Neuronal stem cell (in vitro differentiated cells): ENCODE measurements around the gene MMP10.

Experiments
- DNase-seq: peaks from one replicate; pipeline ENCODE4 v3.0.0-alpha.2; 2013; ENCODE audit warnings: low spot score
- H2AFZ ChIP-seq: one replicate; pipeline ENCODE4 v1.6.1; 2013; ENCODE audit warnings: mild to moderate bottlenecking, low read length, inconsistent platforms
- H2AK5ac ChIP-seq: 2 replicates; pipeline ENCODE4 v1.6.1; 2013; ENCODE audit warnings: low read depth, mild to moderate bottlenecking, inconsistent platforms, low read length, moderate library complexity, mixed read lengths
- H2BK120ac ChIP-seq: 2 replicates; pipeline ENCODE4 v1.6.1; 2013; ENCODE audit warnings: low read depth, mild to moderate bottlenecking, inconsistent platforms, low read length, moderate library complexity, mixed read lengths
- H2BK12ac ChIP-seq: one replicate; pipeline ENCODE4 v1.6.1; 2013; ENCODE audit warnings: low read length, inconsistent platforms
- H2BK15ac ChIP-seq: 2 replicates; pipeline ENCODE4 v1.6.1; 2013; ENCODE audit warnings: mild to moderate bottlenecking, low read length, inconsistent platforms, mixed read lengths
- H2BK5ac ChIP-seq: one replicate; pipeline ENCODE4 v1.6.1; 2013; ENCODE audit warnings: inconsistent platforms, mild to moderate bottlenecking, low read length, moderate library complexity
- H3K14ac ChIP-seq: one replicate; pipeline ENCODE4 v1.6.1; 2013; ENCODE audit warnings: low read length, inconsistent platforms
- H3K18ac ChIP-seq: 2 replicates; pipeline ENCODE4 v1.6.1; 2013; ENCODE audit warnings: low read length, inconsistent platforms
- H3K23ac ChIP-seq: 2 replicates; pipeline ENCODE4 v1.6.1; 2013; ENCODE audit warnings: low read depth, mild to moderate bottlenecking, mixed read lengths, low read length, inconsistent platforms; ENCODE audit not compliant: poor library complexity
- H3K27ac ChIP-seq: replicated peaks from 3 replicates; pipeline ENCODE4 v1.5.1; 2013; ENCODE audit warnings: low read length, inconsistent platforms
- H3K27me3 ChIP-seq, 3 experiments: 2 replicates each; pipeline ENCODE4 v1.6.1; 2013; ENCODE audit warnings: low read length in 3 of 3, mild to moderate bottlenecking in 2 of 3, inconsistent platforms in 1 of 3, low read depth in 1 of 3, mixed read lengths in 1 of 3, moderate library complexity in 1 of 3; ENCODE audit not compliant: control insufficient read depth in 3 of 3, insufficient read depth in 3 of 3
- H3K36me3 ChIP-seq, 2 donors: replicated peaks in 1 of 2; 2 replicates each; pipeline ENCODE4 v1.6.1; 2013; ENCODE audit warnings: low read length in 2 of 2; ENCODE audit not compliant: control insufficient read depth in 2 of 2, insufficient read depth in 2 of 2
- H3K4ac ChIP-seq: 2 replicates; pipeline ENCODE4 v1.6.1; 2013; ENCODE audit warnings: inconsistent platforms, mild to moderate bottlenecking, low read length, moderate library complexity
- H3K4me1 ChIP-seq, 2 donors: 1 replicate in 1 of 2; 2 replicates in 1 of 2; pipeline ENCODE4 v1.6.1; 2013; ENCODE audit warnings: low read length in 2 of 2, low read depth in 1 of 2; ENCODE audit not compliant: control insufficient read depth in 2 of 2, insufficient read depth in 1 of 2
- H3K4me2 ChIP-seq: one replicate; pipeline ENCODE4 v1.6.1; 2013; ENCODE audit warnings: mild to moderate bottlenecking, low read length, inconsistent platforms; ENCODE audit not compliant: insufficient read depth, poor library complexity, severe bottlenecking
- H3K4me3 ChIP-seq, 2 donors: 2 replicates each; pipeline ENCODE4 v1.5.1; 2013; ENCODE audit warnings: low read length in 2 of 2, mild to moderate bottlenecking in 2 of 2, inconsistent platforms in 1 of 2, moderate library complexity in 1 of 2
- H3K79me1 ChIP-seq: one replicate; pipeline ENCODE4 v1.6.1; 2013; ENCODE audit warnings: low read depth, mild to moderate bottlenecking, inconsistent platforms, low read length, moderate library complexity
- H3K9ac ChIP-seq: one replicate; pipeline ENCODE4 v1.6.1; 2013; ENCODE audit warnings: mild to moderate bottlenecking, low read depth, low read length, inconsistent platforms; ENCODE audit not compliant: poor library complexity
- H3K9me3 ChIP-seq, 2 donors: replicated peaks in 1 of 2; 2 replicates each; pipeline versions ENCODE3 to v1.6.1; 2013; ENCODE audit warnings: low read length in 2 of 2, mild to moderate bottlenecking in 2 of 2, inconsistent platforms in 1 of 2, low read depth in 1 of 2, mixed read lengths in 1 of 2, moderate library complexity in 1 of 2; ENCODE audit not compliant: control insufficient read depth in 2 of 2, insufficient read depth in 1 of 2
- H4K8ac ChIP-seq: one replicate; pipeline ENCODE4 v1.6.1; 2013; ENCODE audit warnings: low read depth, mild to moderate bottlenecking, inconsistent platforms, low read length, moderate library complexity
- H4K91ac ChIP-seq: one replicate; pipeline ENCODE4 v1.6.1; 2013; ENCODE audit warnings: low read length, low read depth, mild to moderate bottlenecking, inconsistent platforms; ENCODE audit not compliant: poor library complexity
- WGBS, 2 donors: extraction: QIAGEN DNeasy Blood & Tissue Kit; methylation state at CpG; one replicate each; pipeline ENCODE4 v1.1.7; 2013; ENCODE audit warnings: missing lambda C conversion rate in 2 of 2, mixed read lengths in 1 of 2; ENCODE audit not compliant: insufficient read length in 2 of 2, insufficient replicate concordance in 1 of 2; ENCODE audit errors: extremely low coverage in 2 of 2; 5-methylcytosine and 5-hydroxymethylcytosine counted together

MMP10 gene

DNA sequence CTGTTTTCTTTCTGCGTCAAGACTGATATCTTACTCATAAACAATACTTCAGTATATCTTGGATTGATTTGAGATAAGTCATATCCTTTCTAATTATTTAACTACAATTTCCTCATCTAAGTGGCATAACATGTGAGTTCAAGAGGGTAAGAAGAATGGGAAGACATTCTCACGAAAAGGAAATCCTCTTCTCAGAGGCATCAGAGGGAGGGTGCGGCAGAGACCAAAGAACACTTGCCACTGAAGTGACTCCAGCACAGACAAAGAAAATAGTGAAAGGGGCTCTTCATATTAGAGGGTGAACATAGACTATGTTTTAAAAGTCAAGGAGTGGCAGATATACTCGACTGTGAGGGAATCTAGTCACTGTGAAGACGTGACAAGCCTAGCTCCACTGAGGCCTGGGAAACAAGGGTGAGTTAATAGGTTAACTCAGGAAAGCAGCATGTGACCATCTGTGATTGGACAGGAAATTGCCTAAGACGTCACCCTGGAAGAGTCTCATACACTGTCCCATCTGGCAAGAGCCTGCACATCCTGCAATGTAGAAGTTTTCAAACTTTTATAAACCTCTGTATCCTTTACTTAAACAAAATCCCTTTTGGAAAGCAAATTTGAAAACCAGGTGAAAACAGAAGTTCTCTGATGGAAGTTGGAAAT is 19.4 kb upstream of the MMP10 start:
- Histone ChIP-seq H3K4ac (no peak overlapping the region), H3K14ac (no peak overlapping the region), H2BK12ac (no peak overlapping the region), H3K4me3 (no peak overlapping the region), H3K27me3 (no peaks in the 10 kb centered on the region), H3K18ac (no peak overlapping the region), H3K4me2 (no peak overlapping the region), H3K9me3 (no peaks in the 10 kb centered on the region), H3K36me3 (no peaks in the 10 kb centered on the region), H3K4me1 (no peaks in the 10 kb centered on the region), H2AK5ac (no peak overlapping the region), H3K27ac (no peak overlapping the region), H4K91ac (no peak overlapping the region), H3K79me1 (peaks cover 2% of the 10 kb centered on the region), H2AFZ (no peak overlapping the region), H3K9ac (no peak overlapping the region), H4K8ac (no peak overlapping the region), H2BK15ac (no peak overlapping the region), H2BK5ac (no peak overlapping the region), H3K23ac (no peak overlapping the region), H2BK120ac (no peak overlapping the region)
- DNase-seq: no peak
- WGBS, 2 donors: no CpG with 5 or more reads among the region's 6 CpGs

DNA sequence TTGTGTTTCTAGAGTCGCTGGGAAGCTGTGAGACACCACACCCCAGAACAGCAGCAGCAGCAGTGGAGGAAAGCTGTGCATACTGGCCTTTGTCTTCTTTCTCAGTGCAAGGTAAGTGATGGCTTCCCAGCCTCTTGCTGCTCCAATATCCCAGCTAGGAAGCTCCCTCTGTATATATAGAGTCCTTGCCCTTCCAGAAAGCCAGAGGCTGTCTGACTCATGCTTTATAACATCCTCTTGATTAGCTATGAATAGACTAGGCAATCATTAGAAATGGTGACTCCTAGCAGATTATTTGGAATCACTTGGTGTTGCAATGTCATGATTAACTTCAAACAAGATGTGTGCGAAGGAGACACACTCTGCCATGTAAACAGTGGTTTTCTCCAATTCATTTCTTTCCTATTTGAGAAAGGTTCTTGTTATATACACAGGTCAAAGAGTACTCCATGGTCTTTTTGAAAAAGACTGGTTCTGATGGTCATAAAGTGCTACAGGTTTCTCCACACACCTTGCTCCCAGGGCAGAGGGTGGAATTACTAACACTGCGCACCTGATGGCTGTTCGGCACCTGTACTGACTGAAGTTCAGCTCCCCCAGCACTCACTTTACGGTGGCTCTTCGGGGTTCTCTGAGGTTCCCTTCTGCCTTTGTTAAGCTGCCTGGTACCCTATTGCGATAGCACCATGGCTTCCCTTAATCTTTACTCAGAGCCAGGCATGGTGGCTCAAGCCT is 17.8 kb upstream of the MMP10 start, which contains the start of gene MMP1:
TSS of gene MMP1 (minus strand) at position 149 of the 735 bp plus-strand sequence. CDS start at position 81, 68 bp downstream.
- Histone ChIP-seq H2BK5ac (no peak within 1 kb of the TSS), H2BK12ac (no peak within 1 kb of the TSS), H2AK5ac (no peak within 1 kb of the TSS), H3K14ac (no peak within 1 kb of the TSS), H3K36me3 (no peaks in the 10 kb centered on the region), H3K4me3 (no peak within 1 kb of the TSS), H4K91ac (no peak within 1 kb of the TSS), H3K27me3 (no peaks in the 10 kb centered on the region), H3K18ac (no peak within 1 kb of the TSS), H2BK15ac (no peak within 1 kb of the TSS), H3K23ac (no peak within 1 kb of the TSS), H2AFZ (no peak within 1 kb of the TSS), H3K27ac (no peak within 1 kb of the TSS), H3K4me1 (no peaks in the 10 kb centered on the region), H3K4ac (no peak within 1 kb of the TSS), H2BK120ac (no peak within 1 kb of the TSS), H3K9me3 (no peaks in the 10 kb centered on the region), H4K8ac (no peak within 1 kb of the TSS), H3K79me1 (peaks cover 2% of the 10 kb centered on the region), H3K4me2 (no peak within 1 kb of the TSS), H3K9ac (no peak within 1 kb of the TSS)
- DNase-seq: no peak
- WGBS, 2 donors: no CpG with 5 or more reads among the region's 7 CpGs

DNA sequence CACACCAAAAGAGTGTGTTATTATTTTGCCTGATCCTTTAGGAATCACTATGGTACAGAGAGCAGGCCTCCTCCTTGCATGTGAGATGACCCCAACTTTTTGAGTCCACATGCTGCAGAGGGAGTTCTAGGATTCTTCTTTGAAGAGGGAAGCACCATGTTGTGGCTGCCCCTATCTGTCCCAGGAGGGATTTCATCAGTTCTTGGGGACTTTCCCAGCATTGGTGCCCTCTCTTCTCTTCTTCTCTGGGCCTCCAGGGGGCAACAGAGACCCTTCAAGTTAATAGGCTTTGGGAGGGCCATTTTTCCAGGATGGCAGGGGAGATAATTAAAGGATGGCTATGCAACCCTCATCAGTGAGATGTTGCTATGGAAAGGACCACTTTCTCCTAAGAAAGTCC is 14.0 kb upstream of the MMP10 start:
- Histone ChIP-seq H3K27ac (no peak overlapping the region), H3K27me3 (no peaks in the 10 kb centered on the region), H3K36me3 (no peaks in the 10 kb centered on the region), H3K23ac (no peak overlapping the region), H2BK15ac (no peak overlapping the region), H2BK120ac (no peak overlapping the region), H3K4me3 (no peak overlapping the region), H3K18ac (no peak overlapping the region), H2AFZ (no peak overlapping the region), H2BK5ac (no peak overlapping the region), H2BK12ac (no peak overlapping the region), H3K4me2 (no peak overlapping the region), H3K4me1 (no peaks in the 10 kb centered on the region), H3K9ac (no peak overlapping the region), H3K79me1 (no peaks in the 10 kb centered on the region), H4K91ac (no peak overlapping the region), H3K14ac (no peak overlapping the region), H4K8ac (no peak overlapping the region), H3K4ac (no peak overlapping the region), H2AK5ac (no peak overlapping the region), H3K9me3 (no peaks in the 10 kb centered on the region)
- no peak for DNase-seq

DNA sequence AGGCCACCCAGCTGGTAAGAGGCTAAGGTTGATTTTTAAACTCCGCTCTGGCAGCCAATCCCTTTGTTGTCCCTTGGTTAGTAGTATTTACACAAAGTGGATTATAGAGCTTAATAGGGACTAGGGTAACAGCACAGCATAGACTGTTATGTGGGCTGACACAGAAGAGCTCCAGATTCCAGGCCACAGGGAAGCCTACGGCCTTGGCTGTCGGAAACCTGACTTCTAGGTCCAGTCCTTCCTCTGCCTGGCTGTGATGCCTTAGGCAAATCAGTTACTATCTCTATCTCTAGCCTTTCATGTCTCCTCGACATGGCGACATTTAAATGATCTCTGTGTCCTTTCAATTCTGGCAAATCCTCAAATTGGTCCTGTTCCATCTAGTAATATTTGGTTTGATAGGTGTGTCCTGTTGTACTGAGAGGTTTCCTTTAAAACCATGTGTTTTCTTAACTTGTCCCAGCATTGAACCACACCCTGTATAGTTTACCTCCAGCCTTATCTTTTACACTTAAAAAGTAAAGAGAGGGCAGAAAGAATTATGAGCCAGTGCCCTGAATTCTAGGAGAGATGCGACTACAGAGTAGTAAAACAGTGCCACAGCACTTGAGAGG is 13.4 kb upstream of the MMP10 start:
- Histone ChIP-seq H2BK12ac (no peak overlapping the region), H3K36me3 (no peaks in the 10 kb centered on the region), H2AK5ac (no peak overlapping the region), H3K4me3 (no peak overlapping the region), H3K14ac (no peak overlapping the region), H2BK120ac (no peak overlapping the region), H3K18ac (no peak overlapping the region), H2AFZ (no peak overlapping the region), H3K23ac (no peak overlapping the region), H3K9me3 (no peaks in the 10 kb centered on the region), H3K9ac (no peak overlapping the region), H3K4me1 (no peaks in the 10 kb centered on the region), H4K8ac (no peak overlapping the region), H4K91ac (no peak overlapping the region), H3K27ac (no peak overlapping the region), H3K4ac (no peak overlapping the region), H2BK15ac (no peak overlapping the region), H3K27me3 (no peaks in the 10 kb centered on the region), H3K4me2 (no peak overlapping the region), H3K79me1 (no peaks in the 10 kb centered on the region), H2BK5ac (no peak overlapping the region)
- WGBS, 2 donors: no CpG with 5 or more reads among the region's 6 CpGs
- no peak for DNase-seq
